ACHN (cell line): ENCODE measurements around the gene ZNF32.

ENCODE experiments used
- DNase-seq: peaks from one replicate; pipeline ENCODE4 v3.0.0-alpha.2; 2015
- in situ Hi-C: cut with HindIII; loops from 2 replicates; pipeline ENCODE4 v1.10.0; 2017; ENCODE audit warnings: low sequenced_read_pairs, low pct_ligation_motif_present, low pct_unique_long_range_greater_than_20kb

ZNF32 gene

GRCh38 chr10:43683451-43684291, 35.0 kb upstream of the ZNF32 start:
- peak; percentile 10 for DNase-seq
- in situ Hi-C loops: no loop called here

GRCh38 chr10:43682956-43683355, 34.3 kb upstream of the ZNF32 start:
- in situ Hi-C loops: no loop called here
- no peak for DNase-seq

- no peak for DNase-seq
- in situ Hi-C loops: no loop called here
These were observed 33.0 kb upstream of the ZNF32 start for GRCh38 chr10:43681721-43682120.

- no peak for DNase-seq
- in situ Hi-C loops: no loop called here
These were observed 32.5 kb upstream of the ZNF32 start for GRCh38 chr10:43681220-43681619.

- no peak for DNase-seq
- in situ Hi-C loops: no loop called here
These were observed 31.4 kb upstream of the ZNF32 start for GRCh38 chr10:43680035-43680434.

GRCh38 chr10:43679509-43679908, 30.8 kb upstream of the ZNF32 start:
- in situ Hi-C loops: no loop called here
- no peak for DNase-seq

GRCh38 chr10:43678654-43679053, 30.0 kb upstream of the ZNF32 start:
- no peak for DNase-seq
- in situ Hi-C loops: no loop called here

GRCh38 chr10:43676901-43677300, 28.2 kb upstream of the ZNF32 start:
- in situ Hi-C loops: no loop called here
- DNase-seq: no peak

GRCh38 chr10:43676331-43676730, 27.6 kb upstream of the ZNF32 start:
- DNase-seq: no peak
- in situ Hi-C loops: no loop called here

GRCh38 chr10:43674553-43675210, 26.0 kb upstream of the ZNF32 start:
- in situ Hi-C loops: no loop called here
- DNase-seq: no peak

GRCh38 chr10:43673471-43673870, 24.8 kb upstream of the ZNF32 start:
- in situ Hi-C loops: no loop called here

GRCh38 chr10:43671659-43672531, 23.2 kb upstream of the ZNF32 start:
- in situ Hi-C loops: no loop called here
- peak; percentile 65 for DNase-seq

More at GRCh38 chr10:43673471-43673870, 24.8 kb upstream of the ZNF32 start:
- DNase-seq: no peak

GRCh38 chr10:43669386-43669785, 20.7 kb upstream of the ZNF32 start:
- in situ Hi-C loops: no loop called here
- no peak for DNase-seq

- DNase-seq: no peak
- in situ Hi-C loops: no loop called here
These were observed 19.2 kb upstream of the ZNF32 start for GRCh38 chr10:43667761-43668386.

- in situ Hi-C loops: no loop called here
- no peak for DNase-seq
These were observed 18.6 kb upstream of the ZNF32 start for GRCh38 chr10:43667317-43667731.

- in situ Hi-C loops: no loop called here
These were observed 17.9 kb upstream of the ZNF32 start for GRCh38 chr10:43666552-43666951.

GRCh38 chr10:43665054-43665453, 16.4 kb upstream of the ZNF32 start:
- no peak for DNase-seq
- in situ Hi-C loops: no loop called here

More at GRCh38 chr10:43666552-43666951, 17.9 kb upstream of the ZNF32 start:
- DNase-seq: no peak

GRCh38 chr10:43658227-43658626, 9.5 kb upstream of the ZNF32 start:
- DNase-seq: no peak
- in situ Hi-C loops: no loop called here

- in situ Hi-C loops: no loop called here
- no peak for DNase-seq
These were observed 6.6 kb upstream of the ZNF32 start for GRCh38 chr10:43655311-43655710.
